Stimulated activated CD4-positive, alpha-beta T cell treated with anti-CD3 and anti-CD28 coated beads, Interleukin-1b, Interleukin-23, amount 100 ng/mL, for 24 hours (primary cell): ENCODE results near the gene SP110.
A peak's percentile ranks its signal among the peaks of the same experiment; 100 is the strongest.
"Not testable (repeated sequence)": the region's sequence is repeated elsewhere in the genome, so short reads cannot be mapped to it uniquely, and the experiment has no call there.

Experiments
- DNase-seq, 4 experiments: peaks; one replicate each; pipeline ENCODE4 v3.0.0-alpha.2; 2020; ENCODE audit warnings: low read depth in 4 of 4, low spot score in 1 of 4

Gene SP110

DNA sequence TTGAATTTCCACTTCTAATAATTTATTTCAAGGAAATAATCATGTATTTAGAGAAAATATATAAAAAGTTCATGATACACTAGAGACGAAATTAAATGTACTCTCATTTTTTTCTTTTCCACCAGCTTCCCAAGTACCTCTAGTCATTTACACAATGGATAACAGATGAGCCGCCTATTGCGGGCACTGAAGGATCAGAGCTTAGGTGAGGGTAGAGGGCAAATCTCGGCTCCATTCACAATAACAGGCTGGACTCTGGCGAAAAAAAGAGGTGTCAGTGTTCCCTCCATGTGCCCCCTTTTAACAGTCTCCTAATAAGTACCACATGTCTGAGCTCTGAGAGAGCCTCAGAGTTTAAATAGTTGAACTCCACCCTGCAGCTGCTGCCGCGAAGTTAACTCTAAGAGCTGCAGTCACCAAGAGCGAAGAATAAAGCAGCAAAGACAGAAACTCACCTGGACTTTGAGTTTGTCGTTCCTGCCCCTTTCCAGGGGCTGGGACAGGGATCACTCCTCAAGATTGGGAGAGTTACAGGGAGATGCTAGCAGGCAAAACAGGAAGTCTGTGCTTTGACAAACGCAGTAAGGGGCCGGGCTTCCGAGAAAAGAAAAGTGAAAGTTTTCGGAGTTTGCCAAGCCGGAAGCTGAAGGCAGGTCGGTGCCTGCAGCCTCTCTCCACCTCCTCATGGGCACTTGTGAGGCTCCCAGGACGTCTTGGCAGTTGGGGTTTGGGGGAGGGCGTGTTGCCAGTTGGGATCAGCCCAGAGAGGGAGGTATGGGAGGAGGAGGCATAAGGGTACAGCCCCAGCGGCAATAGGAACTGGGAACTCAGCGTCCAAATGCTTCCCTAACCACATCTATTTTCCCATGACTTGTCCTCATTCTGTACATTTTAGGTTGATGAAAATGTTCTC lies at the start of gene SP110:
SP110 (minus strand) TSS at position 566 of the 913 bp plus-strand sequence. CDS start 3,057 bp downstream, outside the sequence.
- DNase-seq: peak; percentile 32 to 64 (median 54)

DNA sequence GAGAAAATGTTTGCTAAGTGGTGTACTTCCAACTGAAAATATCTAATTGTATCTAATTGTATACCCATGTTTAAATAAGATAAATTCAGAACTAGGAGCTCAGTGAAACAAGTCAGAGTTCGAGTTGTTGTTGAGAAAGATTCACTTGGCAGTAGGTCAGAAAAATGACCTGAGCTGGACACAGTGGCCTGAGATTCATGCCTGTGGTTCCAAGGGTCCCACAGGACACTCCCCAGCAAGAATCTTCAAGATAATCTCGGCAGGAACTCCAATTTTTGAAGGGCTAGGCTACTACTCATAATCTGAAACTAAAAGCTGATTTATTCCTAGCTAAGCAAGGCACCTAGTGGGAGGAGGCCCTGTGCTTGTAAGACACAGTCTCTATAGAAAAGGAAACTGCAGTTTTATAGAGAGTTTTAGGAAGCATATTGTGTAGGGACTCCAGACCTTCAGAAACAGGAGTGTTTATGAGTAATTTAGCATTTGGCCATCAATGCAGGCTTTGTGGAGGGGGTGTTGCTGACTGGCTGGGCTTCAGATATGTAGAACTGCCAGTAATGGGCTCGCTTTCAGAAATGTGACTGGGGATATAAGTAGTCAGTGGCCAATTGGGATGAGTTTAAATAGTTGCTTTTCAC lies 48.9 kb upstream of the SP110 start:
- no peak for DNase-seq

DNA sequence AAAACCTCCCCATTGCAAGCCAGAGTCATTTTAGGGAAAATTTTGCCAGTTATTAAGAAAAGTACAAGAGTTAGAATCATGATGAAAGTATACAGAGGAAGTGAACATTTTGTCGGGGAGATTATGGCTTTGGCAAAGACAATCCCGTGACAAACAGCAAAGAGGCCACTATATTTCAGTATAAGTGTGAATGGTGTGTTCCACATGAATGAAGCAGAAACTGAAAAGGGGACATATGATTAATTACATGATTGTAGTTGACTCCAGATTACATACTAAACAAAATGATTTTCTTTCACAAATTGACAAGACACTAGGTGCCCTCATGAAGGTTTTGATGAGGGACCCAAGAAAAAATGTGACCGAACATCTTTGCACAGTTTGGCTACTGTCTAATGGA lies 47.8 kb upstream of the SP110 start:
- DNase-seq: no peak

DNA sequence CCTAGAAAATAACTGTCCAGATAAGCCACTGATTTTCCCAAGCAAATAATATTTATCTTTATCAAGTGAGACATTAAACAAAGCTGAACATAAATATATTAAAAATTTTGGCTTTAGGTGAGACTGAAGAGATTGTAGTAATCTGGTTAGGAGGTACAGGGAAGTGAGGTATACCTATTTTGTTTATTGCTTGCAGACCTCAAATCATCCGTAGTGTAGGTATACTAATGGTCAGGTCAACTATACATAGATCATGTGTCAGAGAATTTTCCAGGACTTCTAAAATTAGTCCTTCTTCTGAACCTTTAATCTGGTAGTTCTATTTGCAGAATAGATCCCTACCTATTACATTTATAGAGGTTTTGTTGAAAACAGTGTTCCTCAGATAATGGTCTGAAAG lies 47.3 kb upstream of the SP110 start:
- DNase-seq: no peak

DNA sequence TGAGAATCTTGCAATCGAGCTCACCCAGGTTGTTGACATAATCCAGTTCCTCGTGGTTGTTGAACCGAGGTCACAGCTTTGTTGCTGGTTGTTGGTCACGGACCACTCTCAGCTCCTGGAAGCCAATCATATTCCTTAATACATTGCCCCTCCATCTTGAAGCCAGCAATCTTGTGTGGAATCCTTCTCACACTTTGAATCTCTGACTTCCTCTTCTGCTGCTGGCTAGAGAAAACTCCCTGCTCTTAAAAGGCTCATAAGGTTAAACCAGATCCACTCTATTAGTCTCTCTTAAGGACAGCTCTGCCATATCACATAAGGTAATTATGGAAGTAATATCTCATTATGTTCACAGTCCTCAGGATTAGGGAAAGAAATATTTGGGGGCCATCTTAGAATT lies 46.9 kb upstream of the SP110 start:
- DNase-seq: no peak

DNA sequence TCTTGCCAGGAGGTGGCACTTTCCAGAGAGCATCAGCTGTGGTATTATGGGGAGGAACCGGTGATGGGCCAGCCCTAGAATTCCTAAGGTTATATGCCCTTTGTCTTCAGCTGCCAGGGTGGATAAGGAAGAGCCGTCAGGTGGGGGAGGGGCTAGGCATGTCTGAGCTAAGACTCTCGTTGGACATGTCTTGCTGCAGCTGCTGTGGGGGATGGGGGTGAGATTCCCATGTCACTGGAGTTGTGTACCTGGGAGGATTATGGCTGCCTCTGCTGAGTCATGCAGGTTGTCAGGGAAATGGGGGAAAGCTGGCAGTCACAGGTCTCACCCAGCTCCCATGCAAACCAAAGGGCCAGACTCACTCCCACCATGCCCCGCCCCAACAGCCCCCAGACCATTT lies 45.2 kb upstream of the SP110 start:
- DNase-seq: not testable (repeated sequence)

DNA sequence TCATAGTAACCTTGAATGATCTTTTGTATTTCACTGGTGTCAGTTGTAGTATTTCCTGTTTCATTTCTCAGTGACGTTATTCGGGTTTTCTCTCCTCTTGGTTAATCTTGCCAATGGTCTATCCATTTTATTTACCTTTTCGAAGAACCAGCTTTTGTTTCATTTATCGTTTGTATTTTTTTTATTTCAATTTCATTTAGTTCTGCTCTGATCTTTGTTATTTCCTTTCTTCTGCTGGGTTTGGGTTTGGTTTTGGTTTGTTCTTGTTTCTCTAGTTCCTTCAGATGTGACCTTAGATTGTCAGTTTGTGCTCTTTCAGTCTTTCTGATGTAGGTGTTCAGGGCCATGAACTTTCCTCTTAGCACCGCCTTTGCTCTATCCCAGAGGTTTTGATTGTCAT lies 42.5 kb upstream of the SP110 start:
- DNase-seq: no peak

DNA sequence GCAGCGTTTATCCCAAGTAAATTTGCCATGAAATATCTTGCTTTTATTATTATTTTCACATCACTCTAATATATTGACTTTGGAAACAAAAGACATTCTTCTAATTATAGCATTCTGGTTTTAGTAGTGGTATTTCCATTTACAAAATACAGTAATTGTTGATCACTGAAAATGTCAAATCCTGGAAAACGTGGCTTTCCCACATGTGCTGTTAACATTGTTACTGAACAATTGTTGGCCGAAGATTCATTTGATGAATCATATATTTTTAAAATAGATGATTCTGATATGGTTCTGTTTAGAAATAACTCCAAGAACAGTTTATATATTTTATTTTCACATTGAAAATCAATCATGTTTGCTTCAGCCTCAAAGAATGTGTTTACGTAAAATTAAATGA lies 38.7 kb upstream of the SP110 start:
- no peak for DNase-seq

DNA sequence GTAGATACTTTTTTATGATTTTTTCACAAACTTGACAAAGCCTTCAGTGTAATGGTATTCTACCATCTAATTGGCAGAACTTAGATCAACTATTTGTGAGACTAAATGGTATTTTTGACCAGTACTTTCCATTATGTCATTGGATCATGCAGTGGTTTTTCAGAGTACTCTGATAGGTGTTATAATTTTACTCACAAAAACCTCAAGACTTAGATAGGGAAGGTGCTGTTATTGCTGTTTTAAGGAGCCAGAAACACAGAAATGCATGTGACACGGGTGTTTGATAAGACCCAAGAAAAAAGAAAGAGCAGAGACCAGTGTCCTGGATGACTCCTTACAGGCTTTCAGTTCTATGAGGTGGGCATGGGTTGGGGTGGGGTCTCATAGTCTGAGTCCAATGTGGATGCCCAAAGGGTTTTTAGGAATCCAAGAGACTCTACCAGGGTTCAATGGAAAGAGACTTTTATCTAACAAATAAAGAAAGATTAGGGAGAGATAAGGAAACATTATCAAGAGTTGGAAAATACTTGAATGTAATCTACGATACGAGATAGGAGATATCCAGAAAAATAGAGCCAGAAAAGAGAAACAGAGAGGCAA lies 37.0 kb upstream of the SP110 start:
- no peak for DNase-seq

DNA sequence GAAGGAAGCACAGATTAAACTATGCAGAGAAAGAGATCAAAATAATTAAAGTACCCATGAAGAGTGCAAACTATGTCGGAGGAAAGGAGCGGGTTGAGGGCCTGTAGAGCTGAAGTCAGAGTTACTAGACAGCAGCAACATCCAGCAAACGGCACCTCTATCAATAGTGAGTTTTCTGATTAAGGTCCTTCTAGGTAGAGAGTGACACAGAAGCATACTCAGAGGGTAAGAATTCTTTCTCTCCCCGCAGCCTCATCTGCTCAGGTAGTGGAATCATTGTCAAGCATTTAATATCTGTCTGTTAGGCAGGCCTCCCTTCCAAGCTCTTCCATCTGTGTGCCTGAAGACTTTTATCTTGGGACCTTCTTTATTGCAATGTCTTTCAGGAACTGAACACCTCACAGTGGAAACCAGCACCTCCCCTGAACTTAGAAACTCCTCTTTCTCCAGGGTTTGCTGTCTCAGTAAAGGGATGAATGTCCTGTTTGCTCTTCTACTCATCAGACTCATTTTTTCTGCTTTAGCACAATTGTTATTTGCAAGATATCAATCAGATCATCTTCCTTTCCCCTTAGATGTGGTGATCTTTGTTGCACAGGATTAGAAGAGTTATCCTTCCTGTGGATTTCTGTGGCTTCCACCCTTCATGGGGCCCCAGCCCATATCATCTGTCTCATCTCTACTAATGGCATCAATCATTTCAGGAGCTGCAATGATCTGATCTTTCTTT lies 34.5 kb upstream of the SP110 start:
- DNase-seq: peak in 1 of 4 experiments; percentile 28

DNA sequence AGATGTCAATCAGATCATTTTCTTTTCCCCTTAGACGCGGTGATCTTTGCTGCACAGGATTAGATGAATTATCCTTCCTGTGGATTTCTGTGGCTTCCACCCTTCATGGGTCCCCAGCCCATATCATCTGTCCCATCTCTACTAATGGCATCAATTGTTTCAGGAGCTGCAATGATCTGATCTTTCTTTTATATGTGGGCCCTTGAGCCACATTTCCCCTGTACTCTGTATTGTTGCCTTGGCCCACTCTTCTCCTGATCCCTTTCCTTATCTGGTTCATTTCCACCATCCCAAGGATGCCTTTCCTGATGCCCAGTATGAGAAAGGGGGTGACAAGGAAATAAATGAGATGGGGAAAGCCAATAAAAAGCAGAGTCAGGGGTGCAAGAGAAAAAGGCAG lies 30.4 kb upstream of the SP110 start:
- DNase-seq: no peak

DNA sequence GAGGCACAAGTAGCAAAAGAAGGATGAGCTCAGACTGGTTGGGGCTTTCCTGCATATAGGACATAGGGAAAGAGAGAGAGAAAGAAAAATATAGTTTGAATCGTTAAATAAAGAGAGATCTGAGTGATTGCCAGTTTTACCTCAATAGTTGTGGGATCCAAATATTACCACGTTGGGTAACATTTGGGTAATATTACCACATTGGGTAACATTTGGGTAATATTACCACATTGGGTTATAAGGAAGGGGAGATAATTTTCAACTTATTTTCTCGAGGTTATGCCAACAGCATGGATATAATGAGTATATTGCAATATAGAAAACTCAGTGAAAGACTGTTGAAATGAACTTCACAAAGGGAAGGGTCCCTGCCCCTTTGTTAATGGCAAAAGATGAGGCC lies 26.4 kb upstream of the SP110 start:
- no peak for DNase-seq

DNA sequence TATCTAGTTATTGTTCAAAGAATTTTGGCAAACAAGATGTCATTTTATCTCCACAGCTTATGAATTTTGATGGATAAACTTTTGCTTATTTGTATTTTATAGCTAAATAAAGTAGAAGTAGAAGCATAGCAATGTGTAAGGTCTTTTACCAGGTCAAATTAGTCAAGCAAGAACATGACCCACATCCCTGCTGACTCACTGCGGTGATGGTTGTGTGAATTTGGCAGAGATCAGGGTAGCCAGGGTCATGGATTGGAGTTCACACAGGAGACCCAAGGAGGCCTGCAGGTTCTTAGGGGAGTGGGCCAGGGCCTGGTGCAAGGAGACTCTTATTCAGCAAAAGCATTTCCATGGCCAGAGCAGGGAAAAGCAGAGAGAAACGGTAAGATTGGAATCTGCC lies 24.4 kb upstream of the SP110 start:
- no peak for DNase-seq

DNA sequence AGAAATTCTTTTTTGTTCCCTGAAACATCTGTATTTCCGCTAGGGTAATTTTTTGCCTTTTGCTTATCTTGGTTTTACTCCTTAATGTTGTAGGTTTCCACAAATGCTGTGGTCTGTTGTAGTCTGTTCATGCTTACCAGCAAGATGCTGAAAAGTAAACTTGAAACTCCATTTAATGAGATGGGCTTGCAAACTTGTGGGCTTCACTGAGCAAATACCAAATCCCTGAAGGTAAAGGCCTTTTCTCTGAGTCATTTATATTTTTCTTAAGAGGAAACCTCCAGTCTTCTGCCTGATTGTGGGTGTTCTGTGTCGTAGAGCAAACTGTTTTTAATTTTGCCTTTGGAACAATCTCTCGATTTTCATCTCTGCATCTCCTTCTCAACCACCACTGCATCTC lies 15.1 kb upstream of the SP110 start:
- no peak for DNase-seq

DNA sequence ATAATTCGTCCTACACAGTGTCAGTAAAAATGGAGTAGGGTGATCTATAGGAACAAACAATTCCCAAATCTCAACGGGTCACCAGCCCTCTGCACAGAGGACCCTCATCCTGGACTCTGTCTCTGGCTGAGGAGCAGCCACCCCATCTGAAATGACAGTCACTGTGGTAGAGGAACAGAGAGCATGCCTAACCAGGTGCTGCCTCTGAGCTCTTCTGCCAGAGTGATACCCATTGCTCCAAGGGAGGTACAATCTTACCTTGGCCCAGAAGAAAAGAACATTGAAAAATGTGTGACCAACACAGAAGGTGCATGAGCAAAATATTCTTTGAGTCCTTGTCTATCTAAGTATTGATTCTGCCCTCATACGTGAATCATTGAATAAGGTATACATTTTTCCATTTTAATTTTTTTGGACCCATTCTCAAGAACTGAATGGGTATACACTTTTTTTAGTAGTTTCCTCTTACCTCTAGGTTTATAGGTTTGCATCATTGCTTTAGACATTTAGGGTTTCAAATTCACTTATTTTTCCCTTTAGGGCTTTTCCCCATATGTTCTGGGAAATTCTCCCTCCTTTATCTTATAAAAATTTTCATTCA lies 14.4 kb upstream of the SP110 start:
- no peak for DNase-seq

DNA sequence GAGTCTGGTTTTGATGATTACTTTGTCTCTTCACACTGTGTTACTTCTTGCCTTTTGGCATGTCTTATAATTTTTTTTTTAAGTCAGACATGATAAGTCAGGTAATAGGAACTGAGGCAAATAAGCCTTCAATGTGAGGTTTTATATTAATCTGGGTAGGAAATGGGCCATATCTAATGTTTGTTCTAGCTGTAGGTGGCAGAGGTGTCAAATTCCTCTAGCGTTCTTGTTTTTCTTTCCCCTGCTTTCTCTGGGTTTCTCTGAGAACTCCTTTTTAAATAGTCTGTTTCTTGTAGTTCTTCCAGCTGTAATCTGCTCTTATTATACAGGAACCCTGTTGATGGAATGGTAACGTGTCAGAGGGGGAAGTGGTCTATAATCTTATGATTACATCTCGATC lies 11.5 kb upstream of the SP110 start:
- no peak for DNase-seq

DNA sequence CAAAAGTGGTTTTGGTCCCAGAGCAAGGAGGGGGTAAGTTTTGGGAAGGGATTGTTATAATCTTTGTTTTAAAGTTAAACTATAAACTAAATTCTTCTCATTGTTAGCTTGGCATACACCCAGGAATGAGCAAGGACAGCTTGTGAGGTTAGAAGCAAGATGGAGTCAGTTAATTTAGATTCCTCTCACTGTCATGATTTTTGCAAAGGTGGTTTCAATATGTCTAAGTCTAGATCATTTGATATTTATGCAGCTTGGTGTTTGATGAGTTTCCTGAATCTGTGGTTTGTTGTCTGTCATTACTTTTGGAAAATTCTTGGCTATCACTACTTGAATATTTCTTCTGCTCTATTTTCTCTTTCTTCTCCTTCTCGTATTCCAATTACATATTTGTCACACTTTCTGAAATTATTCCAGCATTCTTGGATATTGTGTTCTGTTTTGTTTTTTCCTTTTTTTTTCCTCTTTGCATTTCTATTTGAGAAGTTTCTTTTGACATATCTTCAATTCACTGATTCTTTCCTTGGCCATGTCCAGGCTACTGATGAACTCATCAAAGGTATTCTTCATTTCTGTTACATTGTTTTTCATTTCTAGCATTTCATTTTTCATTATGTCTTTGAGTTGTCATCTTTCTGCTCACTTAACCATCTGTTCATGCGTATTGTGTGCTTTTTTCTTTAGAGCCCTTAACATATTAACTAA lies 10.9 kb upstream of the SP110 start:
- DNase-seq: no peak

DNA sequence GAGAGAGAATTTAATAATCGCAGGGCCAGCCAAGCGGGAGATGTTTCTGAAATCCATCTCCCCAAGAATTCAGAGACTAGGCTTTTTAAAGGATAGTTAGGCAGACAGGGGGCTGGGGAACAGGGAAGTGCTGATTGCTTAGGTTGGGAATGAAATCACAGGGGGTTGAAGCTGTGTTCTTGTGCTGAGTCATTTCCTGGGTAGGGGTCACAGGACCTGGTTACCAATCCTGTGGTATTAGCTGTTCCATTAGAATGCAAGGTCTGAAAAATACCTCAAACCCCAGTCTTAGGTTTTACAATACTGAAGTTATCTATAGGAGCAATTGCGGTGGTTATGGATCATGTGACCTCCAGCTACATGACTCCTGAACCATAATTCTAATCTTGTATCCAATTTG lies 10.3 kb upstream of the SP110 start:
- DNase-seq: no peak

DNA sequence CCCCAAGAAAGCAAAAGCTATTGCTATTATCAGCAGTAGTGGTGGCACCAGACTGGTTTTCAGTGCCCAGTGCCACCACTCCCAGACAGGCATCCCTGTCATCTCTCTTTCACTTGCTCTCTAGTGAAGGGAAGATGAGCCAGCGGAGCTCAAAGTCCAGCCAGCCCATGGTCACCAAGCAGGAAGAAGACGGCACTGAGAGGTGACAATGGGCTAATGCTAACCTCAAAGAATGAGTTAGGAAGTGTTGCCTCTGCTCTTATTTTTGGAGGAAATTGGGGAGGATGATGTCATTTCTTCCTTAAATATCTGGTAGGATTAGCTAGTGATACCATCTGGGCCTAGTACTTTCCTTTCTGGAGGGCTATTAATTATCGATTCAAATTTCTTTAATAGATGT lies 7.4 kb upstream of the SP110 start:
- DNase-seq: no peak

DNA sequence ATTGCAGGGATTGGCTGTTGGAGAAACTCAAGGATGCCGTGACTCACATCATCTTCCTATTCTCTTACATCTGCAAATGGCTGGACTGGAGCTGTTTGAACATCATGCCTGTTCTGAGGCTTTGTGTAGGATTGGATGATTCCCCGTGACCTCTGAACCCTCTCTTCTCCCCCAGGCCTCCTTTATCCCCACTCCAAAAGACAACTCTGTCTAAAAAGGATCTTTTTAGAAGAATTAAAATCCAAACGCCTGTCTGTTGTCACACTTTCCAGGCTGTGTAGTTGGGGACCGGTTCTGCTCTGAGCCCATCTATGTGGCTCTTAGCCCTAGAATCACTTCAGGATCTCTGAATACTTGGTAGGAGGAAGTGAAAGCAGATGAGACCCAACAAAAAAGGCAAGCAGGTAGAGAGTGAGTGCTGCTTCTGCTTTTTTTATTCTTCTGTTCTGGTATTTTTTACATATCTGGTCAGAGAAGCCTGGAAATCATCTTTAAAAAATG lies 6.3 kb upstream of the SP110 start:
- DNase-seq: no peak
